RWPE2 (cell line): ENCODE measurements around the gene CEP128.

Source experiments
- ATAC-seq: fragments of 200-7000 bp; cut with Tn5 transposase; 3 replicates; pipeline ENCODE4 v1.9.1; 2021; ENCODE audit warnings: low read depth
- DNase-seq: peaks from one replicate; pipeline ENCODE4 v3.0.0-alpha.2; 2020; ENCODE audit warnings: low spot score
- H3K27ac ChIP-seq: fragments of 450-650 bp; 2 replicates; pipeline ENCODE4 v1.5.1; 2017; ENCODE audit warnings: mild to moderate bottlenecking; ENCODE audit not compliant: poor library complexity, severe bottlenecking
- H3K27me3 ChIP-seq: fragments of 250-450 bp; sonication (Bioruptor Pico); 2 replicates; pipeline ENCODE4 v1.5.1; 2021; ENCODE audit warnings: mild to moderate bottlenecking, moderate library complexity; ENCODE audit not compliant: insufficient read depth, poor library complexity, severe bottlenecking
- H3K36me3 ChIP-seq: fragments of 250-450 bp; sonication (Bioruptor Pico); 2 replicates; pipeline ENCODE4 v1.5.1; 2020; ENCODE audit warnings: low read depth, mild to moderate bottlenecking, moderate library complexity
- H3K4me1 ChIP-seq: fragments of 250-450 bp; sonication (Bioruptor Pico); 2 replicates; pipeline ENCODE4 v1.5.1; 2021; ENCODE audit warnings: mild to moderate bottlenecking, moderate library complexity; ENCODE audit not compliant: insufficient read depth, poor library complexity, severe bottlenecking
- H3K4me3 ChIP-seq: fragments of 250-450 bp; sonication (Bioruptor Pico); 2 replicates; pipeline ENCODE4 v1.5.1; 2021; ENCODE audit warnings: mild to moderate bottlenecking, moderate library complexity; ENCODE audit not compliant: severe bottlenecking
- H3K9me3 ChIP-seq: fragments of 250-450 bp; sonication (Bioruptor Pico); 2 replicates; pipeline ENCODE4 v1.5.1; 2021; ENCODE audit warnings: mild to moderate bottlenecking, moderate library complexity; ENCODE audit not compliant: severe bottlenecking
- CTCF ChIP-seq: fragments of 450-650 bp; IDR thresholded peaks from one replicate; pipeline ENCODE4 v1.5.1; 2017; ENCODE audit warnings: mild to moderate bottlenecking, moderate library complexity; ENCODE audit not compliant: poor library complexity, severe bottlenecking

Gene CEP128

GRCh38 chr14:80645667-80646413, 295.7 kb downstream of the CEP128 start:
- Histone ChIP-seq H3K4me3 (no peak overlapping the region), H3K9me3 (no peaks in the 10 kb centered on the region), H3K27me3 (no peaks in the 10 kb centered on the region), H3K4me1 (peaks cover 9% of the 10 kb centered on the region), H3K36me3 (0 out of 2 replicates have a peak, but pooled peaks cover 4% of the 10 kb centered on the region), H3K27ac (peak overlapping the region; percentile 34)
- ATAC-seq (peak; percentile 81), DNase-seq (no peak)
- TF ChIP-seq CTCF, result no peak

- DNase-seq (no peak), ATAC-seq (no peak)
- Histone ChIP-seq H3K9me3 (no peaks in the 10 kb centered on the region), H3K4me3 (no peak overlapping the region), H3K27ac (no peak overlapping the region), H3K4me1 (peaks cover 18% of the 10 kb centered on the region), H3K27me3 (no peaks in the 10 kb centered on the region), H3K36me3 (peaks cover 4% of the 10 kb centered on the region; the same call in 1 of the 2 replicates)
- no peak for TF ChIP-seq CTCF
Observed at GRCh38 chr14:80644826-80645225, 296.7 kb downstream of the CEP128 start.

DNA sequence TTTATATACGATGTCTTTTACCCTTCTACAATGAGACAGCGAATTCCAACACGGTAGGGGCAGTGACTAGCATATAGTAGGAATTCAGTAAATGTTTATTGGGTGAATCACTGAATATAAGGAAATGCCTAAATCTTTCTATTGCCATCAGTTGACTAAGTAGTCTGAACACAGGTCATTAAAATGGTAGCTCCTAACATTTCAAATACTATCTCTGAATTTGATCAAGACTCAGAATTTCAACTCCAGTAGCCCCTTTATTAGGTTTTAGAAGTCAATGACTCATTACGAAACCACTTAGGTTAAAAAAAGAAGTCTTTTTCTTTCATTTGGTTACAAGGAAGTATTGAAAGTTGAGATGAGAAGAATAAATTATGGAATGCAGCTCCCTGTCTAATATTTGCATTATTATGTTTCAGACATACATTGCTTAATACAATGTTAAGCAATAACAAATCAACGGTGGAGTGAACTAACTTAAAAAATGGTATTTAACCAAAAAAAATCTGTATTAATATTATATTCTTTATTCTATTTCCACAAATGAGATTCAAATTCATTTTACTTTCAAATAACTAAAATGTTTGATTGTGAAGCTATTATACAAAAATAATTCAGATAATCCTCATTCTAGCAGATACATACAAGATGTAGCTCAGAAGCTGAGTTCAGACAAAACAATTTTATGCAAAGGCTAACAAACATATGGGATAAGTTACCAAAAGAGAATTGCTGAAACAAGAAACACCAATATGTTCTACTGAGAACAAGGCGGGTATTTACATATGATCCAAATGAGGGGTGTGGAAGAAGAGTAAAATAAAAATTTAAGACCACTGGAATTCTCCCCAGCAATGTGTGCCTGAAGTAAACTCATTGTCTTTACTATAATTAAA, 302.7 kb downstream of the CEP128 start:
- H3K4me1 ChIP-seq, result peaks cover 40% of the 10 kb centered on the region
- H3K4me3 ChIP-seq, result no peak overlapping the region
- DNase-seq (no peak), ATAC-seq (peak; percentile 98)
- TF ChIP-seq CTCF, result no peak
- H3K27me3 ChIP-seq, result no peaks in the 10 kb centered on the region
- H3K27ac ChIP-seq, result peak overlapping the region; percentile 98
- H3K9me3 ChIP-seq, result no peaks in the 10 kb centered on the region
- H3K36me3 ChIP-seq, result no peaks in the 10 kb centered on the region; the same call in 1 of the 2 replicates

GRCh38 chr14:80637756-80638619, 303.6 kb downstream of the CEP128 start:
- ATAC-seq, result no peak

More at GRCh38 chr14:80637756-80638619, 303.6 kb downstream of the CEP128 start:
- H3K9me3 ChIP-seq, result no peaks in the 10 kb centered on the region
- H3K4me1 ChIP-seq, result peaks cover 46% of the 10 kb centered on the region
- TF ChIP-seq CTCF, result no peak
- no peaks in the 10 kb centered on the region for H3K27me3 ChIP-seq
- H3K27ac ChIP-seq, result peak overlapping the region; percentile 98
- H3K4me3 ChIP-seq, result no peak overlapping the region
- no peak for DNase-seq
- H3K36me3 ChIP-seq, result no peaks in the 10 kb centered on the region; the same call in 1 of the 2 replicates
